Transverse colon (tissue), 4 donors: ENCODE measurements around the gene UBE2K.

Experiments
- CTCF ChIP-seq, 5 experiments: fragments of 200-600 bp in 3 of 5; fragments of 450-650 bp in 2 of 5; sonication (generic) in 3 of 5; IDR thresholded peaks; 1 replicate in 2 of 5; 2 replicates in 3 of 5; pipeline ENCODE4 v1.5.1; 2016 to 2017; ENCODE audit warnings: antibody characterized with exemption in 5 of 5, inconsistent platforms in 3 of 5, mild to moderate bottlenecking in 2 of 5, moderate library complexity in 1 of 5
- POLR2A ChIP-seq: fragments of 450-650 bp; IDR thresholded peaks from one replicate; pipeline ENCODE4 v1.6.1; 2016; ENCODE audit warnings: antibody characterized with exemption, mild to moderate bottlenecking, moderate library complexity
- POLR2AphosphoS5 ChIP-seq, 3 donors: sonication (generic); formaldehyde crosslinking; IDR thresholded peaks; one replicate each; pipeline ENCODE4 v1.6.1; 2016; ENCODE audit warnings: antibody characterized with exemption in 3 of 3

- TF ChIP-seq CTCF (IDR thresholded peaks at IDR 0.05) (no peak), POLR2AphosphoS5 (IDR thresholded peaks at IDR 0.05) (no peak), POLR2A (no peak)
Measured at GRCh38 chr4:39700554-39700953, 2.6 kb downstream of the UBE2K start.
